CD4-positive, alpha-beta T cell (primary cell): ENCODE data around the gene WFDC10A. TPM values are rescaled to one million over a fixed set of nuclear protein-coding genes. Genes with fewer than 3 reads are reported as not detected.

Experiments
- ATAC-seq: fragments of 200-7000 bp; cut with Tn5 transposase; one replicate; pipeline ENCODE4 v1.10.0; 2022; ENCODE audit warnings: mild to moderate bottlenecking; ENCODE audit not compliant: poor library complexity
- CTCF ChIA-PET: fragments of 350-600 bp; sonication (Branson Sonifier 250); formaldehyde crosslinking; loops from one replicate; lab custom pipeline; 2021; ENCODE audit warnings: antibody characterized with exemption, inconsistent platforms; lab: Charles Lee
- POLR2A ChIA-PET: fragments of 350-600 bp; sonication (Branson Sonifier 250); formaldehyde crosslinking; loops from one replicate; lab custom pipeline; 2021; ENCODE audit warnings: antibody characterized with exemption, inconsistent platforms; lab: Charles Lee
- DNase-seq, 14 experiments: peaks; one replicate each; pipeline ENCODE4 v3.0.0-alpha.2; 2013 to 2020; ENCODE audit warnings: mixed read lengths in 2 of 14
- H3K27ac ChIP-seq, 2 donors: one replicate each; pipeline versions ENCODE4 v1.5.1 to v1.7.0; 2013; ENCODE audit warnings: low read length in 2 of 2, low read depth in 1 of 2, mild to moderate bottlenecking in 1 of 2
- H3K27me3 ChIP-seq, 2 experiments: 1 replicate in 1 of 2; 2 replicates in 1 of 2; pipeline versions ENCODE4 v1.6.1 to v1.7.0; 2013; ENCODE audit warnings: low read length in 2 of 2, control low read depth in 1 of 2, mild to moderate bottlenecking in 1 of 2, moderate library complexity in 1 of 2; ENCODE audit not compliant: insufficient read depth in 2 of 2, control insufficient read depth in 1 of 2
- H3K36me3 ChIP-seq: one replicate; pipeline ENCODE4 v1.6.1; 2013; ENCODE audit warnings: low read length, control low read depth; ENCODE audit not compliant: insufficient read depth
- H3K4me1 ChIP-seq: one replicate; pipeline ENCODE4 v1.6.1; 2013; ENCODE audit warnings: low read length, control low read depth; ENCODE audit not compliant: insufficient read depth
- H3K4me3 ChIP-seq: one replicate; pipeline ENCODE4 v1.5.1; 2013; ENCODE audit warnings: mild to moderate bottlenecking, low read length, moderate library complexity
- H3K9me3 ChIP-seq, 2 experiments: 1 replicate in 1 of 2; 2 replicates in 1 of 2; pipeline versions ENCODE4 v1.6.1 to v1.7.0; 2013; ENCODE audit warnings: low read length in 2 of 2, mild to moderate bottlenecking in 2 of 2, control low read depth in 1 of 2, moderate library complexity in 1 of 2; ENCODE audit not compliant: control insufficient read depth in 1 of 2, insufficient read depth in 1 of 2
- H3K27ac Mint-ChIP-seq: one replicate; pipeline ENCODE4 v1.8.0; 2020; ENCODE audit warnings: mixed read lengths
- H3K27me3 Mint-ChIP-seq: one replicate; pipeline ENCODE4 v1.8.0; 2021; ENCODE audit warnings: mixed read lengths
- H3K36me3 Mint-ChIP-seq: one replicate; pipeline ENCODE4 v1.8.0; 2021; ENCODE audit warnings: low read depth, mixed read lengths
- H3K4me1 Mint-ChIP-seq: one replicate; pipeline ENCODE4 v1.8.0; 2021; ENCODE audit warnings: low read depth, mixed read lengths
- H3K4me3 Mint-ChIP-seq: one replicate; pipeline ENCODE4 v1.8.0; 2020; ENCODE audit warnings: mild to moderate bottlenecking, mixed read lengths
- H3K9me3 Mint-ChIP-seq: one replicate; pipeline ENCODE4 v1.8.0; 2020; ENCODE audit warnings: mixed read lengths
- intact Hi-C, 2 experiments: fragments of 100-400 bp; cut with DNase I in 1 of 2; cut with micrococcal nuclease in 1 of 2; formaldehyde crosslinking; loops; one replicate each; pipeline versions ENCODE4 v1.15.1 to v1.9.0; 2023 to 2025; cut with DNase I, micrococcal nuclease
- total RNA-seq, 174 experiments: library from RNA in 2 of 174; stranded (reverse) in 2 of 174; gene quantifications; one replicate each; pipeline ENCODE4 v1.2.3 and lab custom pipeline; 2021 to 2026
- TF ChIP-seq, protein P1 (sequence below): fragments of 200-600 bp; IDR thresholded peaks from one replicate; pipeline ENCODE4 v1.8.0; 2022; ENCODE audit warnings: antibody characterized with exemption, mild to moderate bottlenecking

Gene WFDC10A
- total RNA-seq, 2 experiments from 2014 or later = not detected

- H3K9me3 ChIP-seq = peaks cover 0 to 6% of the 10 kb centered on the region in 2 experiments
- no peaks in the 10 kb centered on the region for H3K9me3 Mint-ChIP-seq
- H3K4me3 ChIP-seq = no peak within 1 kb of the TSS
- H3K4me1 Mint-ChIP-seq = no peaks in the 10 kb centered on the region
- no peak within 1 kb of the TSS for H3K27ac Mint-ChIP-seq
- ATAC-seq = no peak
- POLR2A ChIA-PET = no interaction called here
- CTCF ChIA-PET = no interaction called here
- H3K36me3 Mint-ChIP-seq = no peaks in the 10 kb centered on the region
- H3K27me3 ChIP-seq = peaks cover 0 to 10% of the 10 kb centered on the region in 2 experiments
- H3K27me3 Mint-ChIP-seq = peaks cover 68% of the 10 kb centered on the region
- H3K4me3 Mint-ChIP-seq = no peak within 1 kb of the TSS
- no peak for DNase-seq
- H3K36me3 ChIP-seq = no peaks in the 10 kb centered on the region
- H3K27ac ChIP-seq = no peak within 1 kb of the TSS
- no peaks in the 10 kb centered on the region for H3K4me1 ChIP-seq
- TF ChIP-seq, protein P1, sequence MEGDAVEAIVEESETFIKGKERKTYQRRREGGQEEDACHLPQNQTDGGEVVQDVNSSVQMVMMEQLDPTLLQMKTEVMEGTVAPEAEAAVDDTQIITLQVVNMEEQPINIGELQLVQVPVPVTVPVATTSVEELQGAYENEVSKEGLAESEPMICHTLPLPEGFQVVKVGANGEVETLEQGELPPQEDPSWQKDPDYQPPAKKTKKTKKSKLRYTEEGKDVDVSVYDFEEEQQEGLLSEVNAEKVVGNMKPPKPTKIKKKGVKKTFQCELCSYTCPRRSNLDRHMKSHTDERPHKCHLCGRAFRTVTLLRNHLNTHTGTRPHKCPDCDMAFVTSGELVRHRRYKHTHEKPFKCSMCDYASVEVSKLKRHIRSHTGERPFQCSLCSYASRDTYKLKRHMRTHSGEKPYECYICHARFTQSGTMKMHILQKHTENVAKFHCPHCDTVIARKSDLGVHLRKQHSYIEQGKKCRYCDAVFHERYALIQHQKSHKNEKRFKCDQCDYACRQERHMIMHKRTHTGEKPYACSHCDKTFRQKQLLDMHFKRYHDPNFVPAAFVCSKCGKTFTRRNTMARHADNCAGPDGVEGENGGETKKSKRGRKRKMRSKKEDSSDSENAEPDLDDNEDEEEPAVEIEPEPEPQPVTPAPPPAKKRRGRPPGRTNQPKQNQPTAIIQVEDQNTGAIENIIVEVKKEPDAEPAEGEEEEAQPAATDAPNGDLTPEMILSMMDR = no peak
- intact Hi-C loops = no loop called here
Observed at GRCh38 chr20:45670139-45670538, 40.6 kb downstream of the WFDC10A start, which contains the start of gene WFDC11. TSS of gene WFDC11 (minus strand) at chr20:45670239. CDS start at chr20:45650600, 19,639 bp downstream.

- TF ChIP-seq, protein P1 = no peak
- no peak overlapping the region for H3K27ac Mint-ChIP-seq
- no peak overlapping the region for H3K27ac ChIP-seq
- intact Hi-C loops = no loop called here
- peaks cover 64% of the 10 kb centered on the region for H3K27me3 Mint-ChIP-seq
- ChIA-PET POLR2A (no interaction called here), CTCF (no interaction called here)
- H3K36me3 Mint-ChIP-seq = no peaks in the 10 kb centered on the region
- ATAC-seq = no peak
- no peak for DNase-seq
- H3K4me3 Mint-ChIP-seq = no peak overlapping the region
- no peaks in the 10 kb centered on the region for H3K4me1 ChIP-seq
- no peaks in the 10 kb centered on the region for H3K36me3 ChIP-seq
- H3K27me3 ChIP-seq = peaks cover 0 to 3% of the 10 kb centered on the region in 2 experiments
- peaks cover 3% of the 10 kb centered on the region for H3K9me3 Mint-ChIP-seq
- H3K4me1 Mint-ChIP-seq = no peaks in the 10 kb centered on the region
- no peak overlapping the region for H3K4me3 ChIP-seq
- peaks cover 0 to 2% of the 10 kb centered on the region in 2 experiments for H3K9me3 ChIP-seq
Observed at GRCh38 chr20:45672765-45673164, 43.2 kb downstream of the WFDC10A start.

DNA sequence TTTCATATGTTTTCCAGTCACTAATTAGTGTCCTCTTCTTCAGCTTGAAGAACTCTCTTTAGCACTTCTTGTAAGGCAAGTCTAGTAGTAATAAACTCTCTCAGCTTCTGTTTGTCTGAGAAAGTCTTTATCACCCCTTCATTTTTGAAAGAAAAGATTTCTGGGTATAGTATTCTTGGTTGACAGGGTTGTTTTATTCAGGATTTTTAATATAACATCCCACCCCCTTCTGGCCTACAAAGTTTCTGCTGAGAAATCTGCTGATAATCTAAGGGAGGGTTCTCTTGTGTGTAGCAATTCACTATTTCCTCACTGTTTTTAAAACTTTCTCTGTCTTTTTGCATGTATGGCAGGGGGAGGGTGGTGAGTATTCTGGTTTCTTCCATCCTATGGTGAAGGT is 50.1 kb downstream of the WFDC10A start:
- Mint-ChIP-seq H3K4me1 (no peaks in the 10 kb centered on the region), H3K36me3 (no peaks in the 10 kb centered on the region), H3K27ac (no peak overlapping the region), H3K27me3 (peaks cover 38% of the 10 kb centered on the region), H3K9me3 (peaks cover 13% of the 10 kb centered on the region), H3K4me3 (no peak overlapping the region)
- ATAC-seq (no peak), DNase-seq (no peak)
- POLR2A ChIA-PET = no interaction called here
- H3K36me3 ChIP-seq = no peaks in the 10 kb centered on the region
- H3K4me3 ChIP-seq = no peak overlapping the region
- CTCF ChIA-PET = no interaction called here
- H3K27ac ChIP-seq = no peak overlapping the region
- peaks cover 4 to 41% of the 10 kb centered on the region in 2 experiments for H3K9me3 ChIP-seq
- H3K4me1 ChIP-seq = no peaks in the 10 kb centered on the region
- intact Hi-C loops = no loop called here
- H3K27me3 ChIP-seq = peaks cover 0 to 9% of the 10 kb centered on the region in 2 experiments
- TF ChIP-seq, protein P1 = no peak

Other genes starting within 250 kb of the WFDC10A start
- gene DBNDD2, start 221.4 kb upstream of the WFDC10A start, total RNA-seq = 10 to 100 TPM; 13.2 to 15.7 TPM
- 100 to 1,000 TPM; 157 to 163 TPM for gene PIGT, start 213.6 kb upstream of the WFDC10A start, total RNA-seq
- not detected for gene WFDC2, start 160.0 kb upstream of the WFDC10A start, total RNA-seq
- not detected for gene SPINT3, start 114.1 kb upstream of the WFDC10A start, total RNA-seq
- not detected for gene WFDC6, start 90.3 kb upstream of the WFDC10A start, total RNA-seq
- not detected for gene EPPIN, start 82.3 kb upstream of the WFDC10A start, total RNA-seq
- not detected for gene WFDC8, start 50.5 kb upstream of the WFDC10A start, total RNA-seq
- not detected for gene WFDC9, start 1.5 kb downstream of the WFDC10A start, total RNA-seq
- gene WFDC11, start 40.5 kb downstream of the WFDC10A start, total RNA-seq = not detected
- not detected for gene WFDC13, start 72.3 kb downstream of the WFDC10A start, total RNA-seq
- not detected for gene WFDC10B, start 75.3 kb downstream of the WFDC10A start, total RNA-seq
- not detected for gene SPINT4, start 92.6 kb downstream of the WFDC10A start, total RNA-seq
- not detected for gene WFDC3, start 162.1 kb downstream of the WFDC10A start, total RNA-seq
- gene DNTTIP1, start 162.2 kb downstream of the WFDC10A start, total RNA-seq = 10 to 100 TPM in 1 of 2 experiments, 1 to 10 TPM in 1; 9.3 to 10.4 TPM
- gene UBE2C, start 182.9 kb downstream of the WFDC10A start, total RNA-seq = under 1 TPM; 0.52 to 0.64 TPM
- gene TNNC2, start 197.6 kb downstream of the WFDC10A start, total RNA-seq = 1 to 10 TPM; 1.2 to 1.5 TPM
- under 1 TPM; 0.36 to 0.89 TPM for gene SNX21, start 204.1 kb downstream of the WFDC10A start, total RNA-seq
- gene ACOT8, start 227.7 kb downstream of the WFDC10A start, total RNA-seq = 10 to 100 TPM; 19.1 to 19.9 TPM
- gene ZSWIM3, start 227.9 kb downstream of the WFDC10A start, total RNA-seq = under 1 TPM; 0.36 to 0.44 TPM